Skeletal muscle tissue (tissue), 4 donors: ENCODE results near the gene MUL1. TPM values are rescaled to one million over a fixed set of nuclear protein-coding genes. Genes with fewer than 3 reads are reported as not detected.
"Not testable (repeated sequence)": the region's sequence is repeated elsewhere in the genome, so short reads cannot be mapped to it uniquely, and the experiment has no call there.

Experiments used
- H3K27ac ChIP-seq: one replicate; pipeline ENCODE4 v1.7.0; 2013; ENCODE audit warnings: mild to moderate bottlenecking, low read depth, low read length, inconsistent platforms
- H3K27me3 ChIP-seq, 3 donors: one replicate each; pipeline ENCODE4 v1.7.0; 2013; ENCODE audit warnings: low read length in 3 of 3; ENCODE audit not compliant: control insufficient read depth in 3 of 3, insufficient read depth in 3 of 3
- H3K36me3 ChIP-seq, 3 donors: one replicate each; pipeline ENCODE4 v1.7.0; 2013; ENCODE audit warnings: low read length in 3 of 3; ENCODE audit not compliant: control insufficient read depth in 3 of 3, insufficient read depth in 3 of 3
- H3K4me1 ChIP-seq, 3 donors: one replicate each; pipeline ENCODE4 v1.7.0; 2013; ENCODE audit warnings: low read length in 3 of 3, mild to moderate bottlenecking in 3 of 3; ENCODE audit not compliant: control insufficient read depth in 3 of 3, insufficient read depth in 3 of 3
- H3K4me3 ChIP-seq, 3 donors: one replicate each; pipeline ENCODE4 v1.7.0; 2013; ENCODE audit warnings: low read length in 3 of 3
- H3K9ac ChIP-seq, 3 donors: one replicate each; pipeline ENCODE4 v1.7.0; 2013; ENCODE audit warnings: low read length in 3 of 3, mild to moderate bottlenecking in 3 of 3, moderate library complexity in 2 of 3, low read depth in 1 of 3
- H3K9me3 ChIP-seq, 3 donors: one replicate each; pipeline ENCODE4 v1.7.0; 2013; ENCODE audit warnings: low read length in 3 of 3; ENCODE audit not compliant: control insufficient read depth in 3 of 3
- total RNA-seq: library from RNA; depleted of rRNA; stranded (reverse); fragments of >200 nt; gene quantifications from one replicate; pipeline ENCODE4 v1.2.3, GENCODE V29; 2014
- donor health status: Osteomylitis.

MUL1 gene
- total RNA-seq, 1 donor from 2014 or later = 15.1 TPM

DNA sequence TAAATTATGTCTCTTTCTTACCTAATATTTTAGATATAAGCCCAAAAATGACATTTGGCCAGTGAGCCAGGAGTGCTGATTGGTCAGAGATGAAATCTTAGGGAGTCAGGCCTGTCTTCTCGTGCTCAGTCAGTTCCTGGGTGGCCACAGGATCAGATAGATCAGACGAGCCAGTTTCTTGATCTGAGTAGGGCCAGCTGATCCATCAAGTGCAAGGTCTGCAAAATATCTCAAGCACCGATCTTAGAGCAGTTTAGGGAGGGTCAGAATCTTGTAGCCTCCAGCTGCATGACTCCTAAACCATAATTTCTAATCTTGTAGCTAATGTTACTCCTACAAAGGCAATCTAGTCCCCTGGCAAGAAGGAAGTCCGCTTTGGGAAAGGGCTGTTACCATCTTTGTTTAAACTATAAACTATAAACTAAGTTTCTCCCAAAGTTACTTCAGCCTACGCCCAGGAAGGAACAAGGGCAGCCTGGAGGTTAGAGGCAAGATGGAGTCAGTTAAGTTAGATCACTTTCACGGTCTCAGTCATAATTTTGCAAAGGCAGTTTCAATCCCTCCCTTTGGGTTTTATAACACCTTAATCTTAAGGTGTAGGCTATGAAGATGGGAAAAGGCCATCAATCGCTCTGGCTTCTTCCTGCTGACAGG is 11.8 kb upstream of the MUL1 start:
- H3K27ac ChIP-seq, H3K27me3 ChIP-seq, H3K9me3 ChIP-seq, H3K4me1 ChIP-seq, H3K4me3 ChIP-seq, H3K9ac ChIP-seq, H3K36me3 ChIP-seq: not testable (repeated sequence)

DNA sequence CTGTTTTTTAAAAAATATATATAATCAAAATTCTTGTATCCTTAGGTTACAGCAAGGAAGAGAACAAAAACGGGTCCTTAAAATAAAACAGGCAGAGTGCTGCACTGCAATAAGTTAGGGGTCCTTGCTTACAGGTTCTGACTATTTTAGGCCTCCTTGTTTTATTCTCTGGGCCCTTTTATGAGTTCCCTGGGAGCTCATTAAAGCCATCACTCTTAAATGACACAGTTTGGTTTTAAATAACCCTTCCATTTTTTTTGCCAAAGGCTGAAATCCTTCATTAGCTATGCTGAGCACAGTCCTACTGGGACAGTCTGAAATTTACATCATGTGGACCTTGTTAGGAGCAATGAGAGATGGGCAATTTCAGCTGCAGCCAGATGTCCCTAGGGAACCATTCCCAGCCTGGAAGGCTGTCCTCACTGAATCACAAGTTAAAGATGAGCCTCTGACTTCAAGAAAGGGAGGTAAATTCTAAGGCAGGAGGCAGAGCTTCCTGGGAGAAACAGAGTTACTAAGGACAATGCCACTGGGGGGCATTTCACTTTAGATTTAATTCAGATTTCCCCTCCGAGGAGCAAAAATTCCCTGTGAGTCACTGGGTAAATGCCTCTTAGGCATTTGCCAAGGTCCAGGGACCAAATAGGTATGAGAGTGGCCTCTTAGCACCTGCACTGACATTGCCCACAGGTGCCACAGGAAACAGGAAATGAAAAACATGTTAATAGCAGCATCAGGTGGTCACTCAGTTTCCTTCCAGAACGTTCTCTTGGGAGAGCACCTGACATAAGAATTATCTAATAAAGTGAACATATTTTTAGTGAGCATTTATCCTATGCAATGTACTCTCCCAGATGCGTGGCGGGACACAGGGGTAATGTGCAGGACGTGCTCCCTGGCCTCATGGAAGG is 3.8 kb upstream of the MUL1 start:
- Histone ChIP-seq H3K4me3 (no peak overlapping the region), H3K36me3 (no peaks in the 10 kb centered on the region), H3K9ac (no peak overlapping the region), H3K9me3 (no peaks in the 10 kb centered on the region), H3K27me3 (peaks cover 3 to 8% (median 7%) of the 10 kb centered on the region in 3 donors), H3K4me1 (peaks cover 6 to 12% (median 6%) of the 10 kb centered on the region in 3 donors), H3K27ac (no peak overlapping the region)

DNA sequence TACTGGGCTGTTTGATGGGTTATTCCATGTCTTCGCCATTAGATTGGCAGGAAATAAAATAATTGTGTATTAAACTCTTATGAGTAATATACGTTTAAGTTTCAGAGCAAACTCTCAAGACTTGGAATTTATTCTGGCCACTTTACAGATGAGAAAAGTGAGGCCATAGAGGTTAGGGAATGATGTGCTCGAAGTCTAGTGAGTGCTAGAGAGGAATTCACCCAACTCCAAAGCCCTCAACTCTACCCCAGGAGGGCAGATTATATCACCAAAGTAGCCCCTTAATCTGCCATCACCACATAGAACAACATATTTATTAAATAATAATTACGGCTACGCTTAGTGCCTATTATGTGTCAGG is 440 bp upstream of the MUL1 start:
- peak overlapping the region; percentile 87 for H3K27ac ChIP-seq
- peak overlapping the region; percentile 92 to 93 (median 93) for H3K9ac ChIP-seq
- peaks cover 0 to 9% (median 8%) of the 10 kb centered on the region in 3 donors for H3K36me3 ChIP-seq
- peaks cover 17 to 38% (median 33%) of the 10 kb centered on the region in 3 donors for H3K4me1 ChIP-seq
- peak overlapping the region; percentile 97 to 100 (median 98) for H3K4me3 ChIP-seq
- H3K27me3 ChIP-seq = peaks cover 3 to 8% (median 7%) of the 10 kb centered on the region in 3 donors
- no peaks in the 10 kb centered on the region for H3K9me3 ChIP-seq

DNA sequence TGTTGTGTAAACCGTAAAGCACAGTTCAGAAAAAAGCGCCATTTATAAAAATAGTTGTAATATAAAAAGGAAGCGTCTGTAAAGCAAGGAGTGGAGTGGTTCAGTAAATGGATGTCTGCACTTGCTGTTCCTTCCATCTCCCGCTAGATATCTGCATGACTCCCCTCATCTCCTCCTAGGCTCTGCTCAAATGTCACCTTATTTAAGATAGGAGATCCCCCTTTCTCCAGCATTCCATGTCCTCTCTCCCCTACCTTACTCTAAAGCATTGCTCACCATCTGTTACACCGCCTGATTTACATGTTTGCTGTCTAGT is 745 bp downstream of the MUL1 start:
- Histone ChIP-seq H3K4me3 (peak overlapping the region; percentile 97 to 100 (median 98)), H3K9me3 (no peaks in the 10 kb centered on the region), H3K27ac (peak overlapping the region; percentile 87), H3K36me3 (peaks cover under 1 to 14% (median 14%) of the 10 kb centered on the region in 3 donors), H3K4me1 (peaks cover 17 to 38% (median 33%) of the 10 kb centered on the region in 3 donors), H3K27me3 (peaks cover 3 to 7% (median 6%) of the 10 kb centered on the region in 3 donors), H3K9ac (peak overlapping the region; percentile 92 to 93 (median 93))

DNA sequence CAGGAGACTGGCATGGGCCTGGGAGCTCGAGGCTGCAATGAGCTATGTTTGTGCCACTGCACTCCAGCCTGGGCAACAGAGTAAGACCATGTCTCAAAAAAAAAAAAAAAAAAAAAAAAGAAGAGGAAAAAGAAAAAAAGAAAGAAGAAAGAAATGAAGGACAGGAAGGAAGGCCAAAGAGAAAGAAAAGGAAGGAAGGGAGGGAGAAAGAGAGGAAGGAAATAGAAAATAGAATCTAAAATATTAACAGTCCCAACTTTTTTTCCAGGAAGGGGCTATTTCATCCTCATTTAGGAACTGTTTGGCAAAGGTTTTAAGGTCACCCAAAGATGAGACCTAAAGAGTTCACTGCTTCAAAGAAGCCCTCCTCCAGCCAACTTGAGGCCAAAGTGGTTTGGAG is 2.5 kb downstream of the MUL1 start:
- H3K27me3 ChIP-seq = no peaks in the 10 kb centered on the region
- no peaks in the 10 kb centered on the region for H3K9me3 ChIP-seq
- no peak overlapping the region for H3K9ac ChIP-seq
- H3K27ac ChIP-seq = no peak overlapping the region
- no peak overlapping the region for H3K4me3 ChIP-seq
- peaks cover 18 to 31% (median 31%) of the 10 kb centered on the region in 3 donors for H3K36me3 ChIP-seq
- peaks cover 17 to 38% (median 33%) of the 10 kb centered on the region in 3 donors for H3K4me1 ChIP-seq

DNA sequence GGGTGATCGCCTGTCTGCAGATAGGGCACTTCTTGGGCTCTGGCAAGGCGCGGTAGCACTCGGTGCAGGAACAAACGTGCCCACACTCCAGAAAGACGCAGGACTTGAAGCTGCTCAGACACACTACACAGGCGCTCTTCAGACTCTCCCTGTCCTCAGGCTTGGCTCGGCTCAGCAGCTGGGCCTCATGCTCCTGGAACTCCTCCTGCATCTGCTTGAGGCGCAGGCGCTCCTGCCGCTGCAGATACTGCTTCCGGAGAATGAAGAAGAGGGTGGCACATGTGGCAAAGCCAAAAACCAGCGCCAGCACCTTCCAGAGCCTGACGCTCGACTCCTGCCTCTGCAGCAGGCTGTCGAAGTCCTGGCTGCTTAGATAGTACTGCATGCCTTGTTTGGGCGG is 7.2 kb downstream of the MUL1 start:
- peaks cover 39 to 59% (median 53%) of the 10 kb centered on the region in 3 donors for H3K36me3 ChIP-seq

DNA sequence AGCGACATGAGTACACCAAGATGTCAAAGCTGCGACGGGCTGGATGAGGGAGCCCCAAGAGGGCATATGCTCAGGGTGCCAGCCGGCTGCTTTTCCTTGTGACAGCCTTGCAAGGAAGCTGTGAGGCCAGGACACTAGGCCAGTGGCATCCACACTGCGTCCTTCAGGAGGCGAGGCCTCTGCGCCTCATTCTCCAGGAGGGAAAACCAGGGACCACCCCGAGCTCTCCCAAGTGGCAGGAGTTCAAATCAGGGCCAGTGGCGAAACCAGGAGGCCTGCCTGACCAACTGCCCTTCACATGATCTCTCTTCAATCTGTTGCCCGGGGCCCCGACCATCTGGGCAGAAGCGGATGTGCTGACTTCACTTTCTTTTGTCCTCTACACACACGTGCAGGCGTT is 8.2 kb downstream of the MUL1 start:
- H3K36me3 ChIP-seq = peaks cover 39 to 54% (median 49%) of the 10 kb centered on the region in 3 donors

More for the DNA sequence above, 7.2 kb downstream of the MUL1 start:
- Histone ChIP-seq H3K9me3 (no peaks in the 10 kb centered on the region), H3K27me3 (no peaks in the 10 kb centered on the region), H3K9ac (no peak overlapping the region), H3K4me1 (peaks cover 6 to 17% (median 16%) of the 10 kb centered on the region in 3 donors), H3K4me3 (no peak overlapping the region), H3K27ac (no peak overlapping the region)

DNA sequence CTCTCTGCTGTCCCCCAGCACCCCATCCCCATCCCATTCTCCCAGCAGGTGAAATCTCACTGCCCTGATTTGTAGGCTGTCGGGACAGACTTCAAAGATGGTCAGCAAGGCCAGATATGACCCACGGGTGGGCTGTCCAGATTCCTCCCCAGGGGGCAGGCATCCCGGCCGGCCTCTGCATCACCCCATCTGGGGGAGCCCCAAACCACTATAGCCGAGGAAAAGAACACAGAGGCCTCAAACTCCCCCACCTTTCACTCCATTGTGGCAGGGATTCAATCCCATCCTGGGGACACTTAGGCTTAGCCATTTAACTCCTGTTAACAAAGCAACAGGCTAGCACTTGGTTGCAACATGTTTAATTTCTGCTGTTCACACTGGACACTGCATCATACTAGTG is 8.8 kb downstream of the MUL1 start:
- H3K27me3 ChIP-seq = no peaks in the 10 kb centered on the region
- peaks cover 6 to 7% (median 7%) of the 10 kb centered on the region in 3 donors for H3K4me1 ChIP-seq
- peaks cover 39 to 51% (median 47%) of the 10 kb centered on the region in 3 donors for H3K36me3 ChIP-seq
- no peak overlapping the region for H3K4me3 ChIP-seq
- H3K9me3 ChIP-seq = no peaks in the 10 kb centered on the region
- no peak overlapping the region for H3K27ac ChIP-seq
- no peak overlapping the region for H3K9ac ChIP-seq

More for the DNA sequence above, 8.2 kb downstream of the MUL1 start:
- no peaks in the 10 kb centered on the region for H3K27me3 ChIP-seq
- no peak overlapping the region for H3K27ac ChIP-seq
- no peak overlapping the region for H3K4me3 ChIP-seq
- H3K4me1 ChIP-seq = peaks cover 1 to 10% (median 8%) of the 10 kb centered on the region in 3 donors
- no peak overlapping the region for H3K9ac ChIP-seq
- H3K9me3 ChIP-seq = no peaks in the 10 kb centered on the region

DNA sequence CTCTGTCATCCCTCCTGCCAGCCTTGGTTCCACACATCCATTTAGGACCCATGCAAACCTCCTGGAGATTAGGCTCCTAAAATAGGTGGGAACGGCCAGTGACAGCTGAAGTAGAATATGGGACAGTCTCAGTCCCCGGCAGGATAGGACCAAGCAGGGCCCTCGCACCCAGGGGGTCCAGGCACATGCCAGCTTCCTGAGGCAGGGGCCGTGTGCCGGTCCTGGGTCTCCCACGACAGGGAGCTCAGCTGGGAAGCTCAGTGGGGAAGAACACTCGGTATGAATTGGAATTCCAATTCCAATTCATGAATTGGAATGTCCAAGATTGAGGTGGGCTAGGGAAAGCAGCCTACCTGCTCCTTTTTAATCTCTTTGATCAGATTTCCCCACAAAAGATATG is 9.8 kb downstream of the MUL1 start:
- Histone ChIP-seq H3K9ac (no peak overlapping the region), H3K9me3 (no peaks in the 10 kb centered on the region), H3K27ac (no peak overlapping the region), H3K4me3 (no peak overlapping the region), H3K27me3 (no peaks in the 10 kb centered on the region), H3K4me1 (peaks cover 10 to 12% (median 12%) of the 10 kb centered on the region in 3 donors), H3K36me3 (peaks cover 39 to 51% (median 43%) of the 10 kb centered on the region in 3 donors)

DNA sequence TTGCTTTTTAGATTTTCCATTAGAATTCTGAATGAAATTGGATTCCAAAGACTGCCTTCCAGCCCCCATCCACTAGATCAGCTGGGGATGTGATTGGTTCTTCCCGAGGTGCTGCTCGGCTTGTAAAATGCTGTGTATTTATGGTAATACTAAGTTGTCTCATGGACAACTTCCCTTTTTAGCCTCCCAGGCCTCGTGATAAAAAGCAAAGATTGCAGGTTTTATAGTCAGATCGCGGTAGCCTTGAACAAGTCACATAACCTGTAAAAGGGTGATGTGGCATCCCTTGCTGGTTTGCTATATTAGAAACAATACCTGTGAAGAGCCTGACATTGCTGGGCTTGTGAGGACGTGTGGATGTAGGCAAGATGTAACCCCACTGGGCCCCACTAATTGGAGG is 10.4 kb downstream of the MUL1 start:
- Histone ChIP-seq H3K36me3 (peaks cover 39 to 47% (median 41%) of the 10 kb centered on the region in 3 donors), H3K9ac (peak overlapping the region in 1 of 3 donors; percentile 40)

More for the DNA sequence above, 10.4 kb downstream of the MUL1 start:
- H3K4me3 ChIP-seq = no peak overlapping the region
- peaks cover 12 to 16% (median 12%) of the 10 kb centered on the region in 3 donors for H3K4me1 ChIP-seq
- no peaks in the 10 kb centered on the region for H3K27me3 ChIP-seq
- no peaks in the 10 kb centered on the region for H3K9me3 ChIP-seq
- H3K27ac ChIP-seq = no peak overlapping the region
